Hepatocyte (in vitro differentiated cells): ENCODE results near the gene MYLK3.

Experiments used
- EZH2 ChIP-seq: fragments of 200-600 bp; sonication (generic); IDR thresholded peaks from 2 replicates; pipeline ENCODE4 v1.6.1; 2016; ENCODE audit warnings: antibody characterized with exemption, mild to moderate bottlenecking, borderline replicate concordance
- TF ChIP-seq, protein P1 (sequence below): fragments of 200-600 bp; sonication (generic); IDR thresholded peaks from 2 replicates; pipeline ENCODE4 v1.5.1; 2016; ENCODE audit warnings: antibody characterized with exemption, mild to moderate bottlenecking; ENCODE audit not compliant: poor library complexity

DNA sequence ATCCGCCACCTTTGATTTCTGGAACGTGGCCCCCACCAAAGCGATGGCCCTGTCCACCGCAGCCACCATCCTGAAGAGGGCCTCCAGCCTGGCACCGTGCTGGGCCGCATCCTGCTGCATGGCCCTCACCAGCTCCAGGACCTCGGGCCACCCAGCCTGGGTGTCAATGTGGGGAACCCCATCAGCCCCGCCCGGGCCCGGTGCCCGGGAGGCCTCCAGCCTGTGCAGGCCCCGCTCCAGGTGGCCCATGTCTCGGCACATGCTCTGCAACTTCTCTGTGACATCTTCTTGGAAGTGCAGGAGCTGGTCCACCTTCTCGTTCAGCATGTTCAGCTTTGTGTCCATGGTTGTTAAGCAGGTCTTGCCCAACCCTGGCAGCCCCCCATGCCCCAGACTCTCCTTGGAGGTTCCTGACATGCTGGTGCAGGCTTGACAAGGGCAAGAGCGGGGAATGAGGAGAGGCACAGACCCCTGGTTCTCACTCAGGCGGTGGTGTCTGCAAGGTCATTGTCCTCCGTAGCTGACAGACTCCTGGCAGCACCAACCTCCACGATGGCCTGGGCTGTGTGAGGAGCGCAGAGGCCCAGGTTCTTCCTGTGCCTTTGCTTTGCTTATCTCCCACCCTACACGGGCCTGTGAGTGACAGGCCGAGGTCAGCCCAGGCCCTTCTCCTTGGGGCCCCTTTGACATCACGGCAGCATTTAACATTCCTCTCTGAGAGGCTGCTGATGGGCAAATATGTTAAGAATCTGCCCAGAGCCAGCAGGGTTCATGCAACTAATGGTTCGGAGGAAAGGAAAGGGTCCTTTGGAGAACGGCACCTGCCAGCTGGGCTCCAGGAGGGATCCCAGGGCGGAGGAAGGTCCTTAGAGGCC is at the start of gene MYLK3:
- TF ChIP-seq, protein P1, sequence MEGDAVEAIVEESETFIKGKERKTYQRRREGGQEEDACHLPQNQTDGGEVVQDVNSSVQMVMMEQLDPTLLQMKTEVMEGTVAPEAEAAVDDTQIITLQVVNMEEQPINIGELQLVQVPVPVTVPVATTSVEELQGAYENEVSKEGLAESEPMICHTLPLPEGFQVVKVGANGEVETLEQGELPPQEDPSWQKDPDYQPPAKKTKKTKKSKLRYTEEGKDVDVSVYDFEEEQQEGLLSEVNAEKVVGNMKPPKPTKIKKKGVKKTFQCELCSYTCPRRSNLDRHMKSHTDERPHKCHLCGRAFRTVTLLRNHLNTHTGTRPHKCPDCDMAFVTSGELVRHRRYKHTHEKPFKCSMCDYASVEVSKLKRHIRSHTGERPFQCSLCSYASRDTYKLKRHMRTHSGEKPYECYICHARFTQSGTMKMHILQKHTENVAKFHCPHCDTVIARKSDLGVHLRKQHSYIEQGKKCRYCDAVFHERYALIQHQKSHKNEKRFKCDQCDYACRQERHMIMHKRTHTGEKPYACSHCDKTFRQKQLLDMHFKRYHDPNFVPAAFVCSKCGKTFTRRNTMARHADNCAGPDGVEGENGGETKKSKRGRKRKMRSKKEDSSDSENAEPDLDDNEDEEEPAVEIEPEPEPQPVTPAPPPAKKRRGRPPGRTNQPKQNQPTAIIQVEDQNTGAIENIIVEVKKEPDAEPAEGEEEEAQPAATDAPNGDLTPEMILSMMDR, result no peak
- no peak for TF ChIP-seq EZH2
